Measurements from ENCODE around the gene GORAB.

GORAB gene

GRCh38 chr1:170599033-170599432 lies 67.1 kb downstream of the GORAB start:
- no peak for TF ChIP-seq CTCF (IDR thresholded peaks at IDR 0.05)
- no peaks in the 10 kb centered on the region for H3K4me1 ChIP-seq
- no peak overlapping the region for H3K4me2 ChIP-seq (ENCODE audit: low read length)
- no peak overlapping the region for H3K9ac ChIP-seq
- H3K9me3 ChIP-seq (ENCODE audit: control insufficient read depth, low read length) = no peaks in the 10 kb centered on the region
- H3K27ac ChIP-seq = no peak overlapping the region
- no peaks in the 10 kb centered on the region for H3K79me2 ChIP-seq
- H3K27me3 ChIP-seq (ENCODE audit: control insufficient read depth, insufficient read depth, low read length) = no peaks in the 10 kb centered on the region
- no peak overlapping the region for H3K4me3 ChIP-seq (ENCODE audit: low read depth, low read length)
- no peaks in the 10 kb centered on the region for H3K36me3 ChIP-seq (ENCODE audit: control insufficient read depth, insufficient read depth, low read length)
- no peak overlapping the region for H2AFZ ChIP-seq

GRCh38 chr1:170601866-170602265 lies 69.9 kb downstream of the GORAB start:
- no peaks in the 10 kb centered on the region for H3K36me3 ChIP-seq (ENCODE audit: control insufficient read depth, insufficient read depth, low read length)
- H3K27ac ChIP-seq = no peak overlapping the region
- no peak overlapping the region for H3K4me3 ChIP-seq (ENCODE audit: low read depth, low read length)
- H3K27me3 ChIP-seq (ENCODE audit: control insufficient read depth, insufficient read depth, low read length) = no peaks in the 10 kb centered on the region
- no peak overlapping the region for H2AFZ ChIP-seq
- TF ChIP-seq CTCF (IDR thresholded peaks at IDR 0.05) = no peak
- no peak overlapping the region for H3K4me2 ChIP-seq (ENCODE audit: low read length)
- H3K9me3 ChIP-seq (ENCODE audit: control insufficient read depth, low read length) = no peaks in the 10 kb centered on the region
- H3K79me2 ChIP-seq = no peaks in the 10 kb centered on the region
- no peaks in the 10 kb centered on the region for H3K4me1 ChIP-seq
- no peak overlapping the region for H3K9ac ChIP-seq
